ENCODE results near the gene ZIM2.

DNA sequence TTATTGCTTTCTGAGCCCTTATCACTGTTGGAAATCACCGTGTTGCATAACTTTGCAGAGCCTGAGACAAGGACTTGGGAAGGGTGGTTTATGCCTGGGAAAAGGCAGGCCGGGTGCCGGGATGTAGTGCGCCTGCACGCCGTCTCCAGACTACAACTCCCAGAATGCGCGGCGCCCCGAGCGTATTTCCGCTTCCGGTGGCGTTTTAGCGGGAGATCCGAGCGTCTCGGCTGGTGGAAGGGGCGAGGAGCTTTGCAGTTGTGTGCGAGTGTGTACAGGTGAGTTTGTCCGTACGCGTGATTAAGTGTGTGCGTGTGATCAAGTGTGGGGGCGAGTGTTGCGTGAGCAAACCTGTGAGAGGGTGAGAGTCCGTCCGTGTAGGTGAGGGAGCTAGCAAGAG, 75.4 kb downstream of the ZIM2 start:
- TF ChIP-seq, protein P1, sequence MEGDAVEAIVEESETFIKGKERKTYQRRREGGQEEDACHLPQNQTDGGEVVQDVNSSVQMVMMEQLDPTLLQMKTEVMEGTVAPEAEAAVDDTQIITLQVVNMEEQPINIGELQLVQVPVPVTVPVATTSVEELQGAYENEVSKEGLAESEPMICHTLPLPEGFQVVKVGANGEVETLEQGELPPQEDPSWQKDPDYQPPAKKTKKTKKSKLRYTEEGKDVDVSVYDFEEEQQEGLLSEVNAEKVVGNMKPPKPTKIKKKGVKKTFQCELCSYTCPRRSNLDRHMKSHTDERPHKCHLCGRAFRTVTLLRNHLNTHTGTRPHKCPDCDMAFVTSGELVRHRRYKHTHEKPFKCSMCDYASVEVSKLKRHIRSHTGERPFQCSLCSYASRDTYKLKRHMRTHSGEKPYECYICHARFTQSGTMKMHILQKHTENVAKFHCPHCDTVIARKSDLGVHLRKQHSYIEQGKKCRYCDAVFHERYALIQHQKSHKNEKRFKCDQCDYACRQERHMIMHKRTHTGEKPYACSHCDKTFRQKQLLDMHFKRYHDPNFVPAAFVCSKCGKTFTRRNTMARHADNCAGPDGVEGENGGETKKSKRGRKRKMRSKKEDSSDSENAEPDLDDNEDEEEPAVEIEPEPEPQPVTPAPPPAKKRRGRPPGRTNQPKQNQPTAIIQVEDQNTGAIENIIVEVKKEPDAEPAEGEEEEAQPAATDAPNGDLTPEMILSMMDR (IDR thresholded peaks at IDR 0.05) = no peak
- TF ChIP-seq POLR2A (IDR thresholded peaks at IDR 0.05) = no peak

Measured in right lobe of liver (tissue), 4 donors.